HG02973 (cell line): ENCODE results near the gene MAPK4.
"Not testable (repeated sequence)": the region's sequence is repeated elsewhere in the genome, so short reads cannot be mapped to it uniquely, and the experiment has no call there.

Experiments used
- ATAC-seq: cut with Tn5 transposase; IDR thresholded peaks from one replicate; pipeline ENCODE4 v1.9.1; 2021; ENCODE audit warnings: moderate library complexity; ENCODE audit not compliant: unreplicated experiment

Gene MAPK4

DNA sequence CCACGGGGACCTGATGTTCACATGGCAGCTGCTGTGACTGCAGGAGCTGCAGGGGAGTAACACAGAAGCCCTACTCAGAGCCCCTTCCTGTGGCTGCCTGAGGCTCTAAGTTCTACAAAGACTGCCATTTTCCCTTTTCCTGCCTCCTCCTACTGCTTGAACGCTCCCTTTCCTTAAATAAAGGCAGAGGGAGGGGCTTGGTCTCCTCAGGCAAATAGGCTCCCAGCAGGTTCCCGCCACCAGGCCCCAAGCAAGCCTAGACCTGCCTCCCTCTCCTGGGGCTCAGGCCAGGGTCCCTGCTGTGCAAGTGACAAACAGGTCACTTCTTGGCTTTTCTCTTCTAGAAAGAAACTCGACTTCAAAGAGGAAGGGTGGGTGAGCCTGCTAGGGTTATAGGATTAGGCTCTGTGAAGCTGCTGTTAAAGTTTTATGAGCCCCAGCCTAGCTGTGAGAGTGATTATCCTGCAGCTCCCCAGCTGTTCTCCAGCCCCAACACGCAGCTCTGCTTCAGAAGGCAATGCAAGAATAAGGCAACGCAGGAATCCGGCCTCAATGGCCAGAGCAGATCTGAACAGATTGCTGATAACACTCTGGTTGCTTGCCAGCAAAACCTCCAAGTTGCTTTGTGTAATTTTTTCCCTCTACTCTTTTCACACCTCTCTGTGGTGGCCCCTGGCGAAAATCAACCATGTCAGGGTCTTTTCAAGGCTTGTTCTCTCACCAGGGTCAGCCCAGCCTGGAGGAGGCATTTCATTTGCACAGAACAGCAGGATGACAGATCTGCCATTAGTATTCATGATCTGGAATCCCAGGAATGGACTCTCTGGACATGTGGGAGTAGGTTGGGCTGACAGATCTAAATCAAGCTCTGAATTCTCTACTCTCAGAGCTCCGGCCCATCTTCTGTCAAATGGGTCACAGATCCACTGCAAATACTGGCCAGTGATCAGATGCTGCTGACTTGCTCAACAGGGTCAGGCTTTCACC is 188.6 kb downstream of the MAPK4 start:
- no peak for ATAC-seq

GRCh38 chr18:50749421-50749820 is 189.5 kb downstream of the MAPK4 start:
- no peak for ATAC-seq

DNA sequence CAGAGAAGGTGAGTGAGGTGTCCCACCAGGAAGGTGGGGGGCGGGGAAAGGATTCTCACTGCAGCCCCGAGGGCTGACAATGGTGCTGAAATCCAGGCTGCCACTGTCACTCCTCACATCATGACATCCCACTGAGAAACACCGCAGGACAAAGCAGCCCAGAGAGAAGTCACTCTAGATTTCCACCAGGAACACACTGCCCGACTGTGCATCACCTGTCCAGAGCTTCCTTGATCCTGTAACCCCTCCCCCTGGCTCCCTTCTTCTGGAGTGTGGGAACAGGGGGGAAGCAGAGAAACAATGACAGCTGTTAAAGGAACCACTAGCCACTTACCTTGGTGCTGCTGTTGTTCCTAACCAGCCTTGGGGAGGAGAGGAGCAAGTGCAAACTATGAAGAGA is 190.1 kb downstream of the MAPK4 start:
- ATAC-seq, result no peak

DNA sequence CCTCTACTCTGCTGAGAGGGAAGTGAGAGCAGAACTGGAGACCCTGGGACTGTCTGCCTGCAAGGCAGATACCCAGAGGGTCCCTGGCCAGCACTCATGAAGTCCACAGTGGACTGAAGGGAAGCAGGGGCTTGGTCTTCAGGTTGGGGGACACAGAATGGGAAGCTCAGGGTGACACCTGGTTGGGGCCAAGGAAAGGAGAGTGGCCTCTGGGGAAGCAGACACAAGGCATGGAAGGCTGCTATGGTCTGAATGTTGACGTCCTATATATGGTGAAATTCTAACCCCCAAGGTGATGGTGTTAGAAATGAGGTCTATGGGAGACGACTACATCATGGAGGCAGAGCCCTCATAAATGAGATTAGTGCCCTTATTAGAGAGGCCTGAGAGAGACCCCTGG is 190.7 kb downstream of the MAPK4 start:
- no peak for ATAC-seq

GRCh38 chr18:50751490-50751889 is 191.6 kb downstream of the MAPK4 start:
- no peak for ATAC-seq

- ATAC-seq, result no peak
Observed at GRCh38 chr18:50751947-50752346, 192.1 kb downstream of the MAPK4 start.

DNA sequence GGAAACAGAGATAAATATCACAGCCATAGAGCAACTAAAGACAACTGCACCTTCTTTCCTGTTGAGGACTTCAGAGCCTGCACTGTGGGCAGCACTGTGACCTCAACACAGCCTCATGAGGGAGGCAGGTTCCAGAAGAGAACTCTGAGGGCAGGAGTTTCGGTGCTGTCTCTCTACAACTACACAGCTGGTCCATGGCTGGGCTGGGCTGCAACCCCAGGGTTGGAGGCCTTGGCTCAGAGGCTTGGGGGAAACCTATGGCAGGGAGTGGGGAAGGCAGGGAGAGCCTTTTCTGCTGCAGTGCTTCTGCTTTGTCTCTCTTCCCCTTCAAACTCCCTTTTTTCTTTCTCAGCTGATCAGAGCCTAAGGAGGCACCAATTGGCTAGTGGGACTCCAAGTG is 193.4 kb downstream of the MAPK4 start:
- no peak for ATAC-seq

- no peak for ATAC-seq
Observed at GRCh38 chr18:50754297-50754696, 194.4 kb downstream of the MAPK4 start.

GRCh38 chr18:50757358-50757757 is 197.5 kb downstream of the MAPK4 start:
- ATAC-seq, result no peak

DNA sequence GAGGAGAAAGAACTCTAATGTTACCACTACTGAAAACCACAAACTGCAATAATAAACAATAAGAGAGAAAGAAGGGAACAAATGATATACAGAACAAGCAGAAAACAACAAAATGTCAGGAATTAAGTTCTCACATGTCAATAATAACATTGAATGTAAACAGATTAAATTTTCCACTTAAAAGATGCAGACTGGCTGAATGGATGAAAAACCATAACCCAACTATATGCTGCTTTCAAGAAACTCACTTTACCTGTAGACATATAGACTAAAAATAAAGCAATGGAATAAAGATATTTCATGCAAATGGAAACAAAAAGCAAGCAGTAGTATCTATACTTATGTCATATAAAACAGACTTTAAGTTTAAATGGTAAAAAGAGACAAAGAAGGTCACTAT is 209.6 kb downstream of the MAPK4 start:
- ATAC-seq, result no peak

- ATAC-seq, result no peak
Observed at GRCh38 chr18:50775207-50775606, 215.3 kb downstream of the MAPK4 start.

DNA sequence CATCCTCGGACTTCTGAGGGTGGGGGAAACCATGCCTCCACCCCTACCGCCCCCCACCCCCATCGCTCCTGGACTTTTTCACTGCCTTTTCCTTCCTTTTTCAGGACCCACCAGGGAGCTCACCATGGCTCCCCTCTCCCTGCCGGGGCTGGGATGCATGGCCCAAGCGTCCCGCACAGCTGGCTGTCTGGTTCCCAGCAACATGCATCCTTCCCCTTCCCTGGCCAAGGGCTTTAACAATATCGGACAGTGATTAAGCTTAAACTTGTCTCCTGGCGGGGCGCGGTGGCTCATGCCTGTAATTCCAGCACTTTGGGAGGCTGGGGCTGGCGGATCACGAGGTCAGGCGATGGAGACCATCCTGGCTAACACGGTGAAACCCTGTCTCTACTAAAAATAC is 215.8 kb downstream of the MAPK4 start:
- no peak for ATAC-seq

- no peak for ATAC-seq
Observed at GRCh38 chr18:50776383-50776782, 216.5 kb downstream of the MAPK4 start.

DNA sequence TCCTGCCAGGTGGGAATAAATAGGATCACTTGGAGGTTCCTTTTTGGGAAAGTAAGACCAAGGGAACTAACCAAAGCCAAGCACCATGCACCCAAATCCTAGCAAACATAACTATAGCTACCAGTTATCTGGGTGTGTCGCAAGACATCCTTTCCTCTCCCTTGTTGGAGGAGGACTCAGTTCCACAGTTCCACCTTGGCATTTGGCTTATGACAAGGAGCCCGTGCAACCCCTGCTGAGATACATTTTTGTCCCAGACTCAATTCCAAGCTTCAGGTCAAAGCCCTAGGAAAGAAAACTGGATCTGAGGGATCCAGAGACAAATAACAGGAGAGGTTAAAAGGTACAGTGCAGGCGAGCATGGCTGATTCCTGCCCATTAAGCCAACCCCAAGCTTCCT is 219.1 kb downstream of the MAPK4 start:
- ATAC-seq, result not testable (repeated sequence)
